ENCODE measurements around the gene TNFSF11. TPM values are rescaled to one million over a fixed set of nuclear protein-coding genes. Genes with fewer than 3 reads are reported as not detected.

Gene TNFSF11
- total RNA-seq, 2 experiments from 2014 or later = 2.5 to 2.6 TPM

DNA sequence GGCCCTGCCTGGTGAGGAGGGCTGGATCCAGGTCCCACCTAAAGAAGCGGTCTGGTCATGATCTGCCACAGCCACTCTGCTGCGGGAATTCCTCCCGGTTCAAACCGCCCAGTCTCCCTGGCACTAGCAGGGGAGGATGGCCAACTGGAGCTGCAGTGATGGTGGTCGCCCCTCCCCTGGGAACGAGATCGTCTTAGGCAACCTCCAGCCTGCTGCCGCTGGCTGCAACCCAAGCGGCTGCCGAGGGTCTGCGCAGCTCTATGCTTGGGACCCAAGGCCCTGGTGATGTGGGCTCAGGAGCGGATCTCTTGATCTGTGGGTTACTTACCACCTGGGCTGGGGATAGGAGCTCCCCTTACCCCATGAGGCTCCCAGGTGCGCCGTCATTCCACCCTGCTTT is 69.1 kb downstream of the TNFSF11 start:
- POLR2A ChIA-PET = no interaction called here
- H3K27me3 Mint-ChIP-seq = peaks cover 9% of the 10 kb centered on the region
- intact Hi-C loops (cut with DNase I, micrococcal nuclease) = no loop called here

DNA sequence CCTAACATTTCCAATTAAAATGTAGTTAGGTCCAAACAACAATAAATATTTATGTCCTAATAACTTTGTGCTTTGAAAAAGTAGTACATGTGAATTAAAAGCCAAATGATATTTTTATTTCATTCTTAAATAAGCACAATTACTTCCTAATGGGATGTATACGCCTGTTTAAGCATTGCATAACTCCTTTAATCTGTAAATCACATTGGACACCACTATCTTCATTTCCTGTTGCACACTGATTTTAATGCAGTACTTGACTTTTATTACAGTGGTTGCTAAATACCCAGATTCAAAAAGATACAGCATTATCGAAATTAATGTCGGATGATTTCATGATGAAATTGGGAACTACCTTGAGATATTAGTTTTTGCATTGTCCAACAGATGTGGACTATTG is 70.9 kb downstream of the TNFSF11 start:
- Mint-ChIP-seq H3K4me3 (no peak overlapping the region), H3K4me1 (no peaks in the 10 kb centered on the region), H3K27ac (no peak overlapping the region), H3K9me3 (ENCODE audit: low read depth) (peaks cover 1% of the 10 kb centered on the region), H3K36me3 (ENCODE audit: low read depth) (no peaks in the 10 kb centered on the region), H3K27me3 (peaks cover 11% of the 10 kb centered on the region)
- POLR2A ChIA-PET = no interaction called here
- ATAC-seq = no peak
- CTCF ChIA-PET = no interaction called here
- intact Hi-C loops (cut with DNase I, micrococcal nuclease) = no loop called here
- no peak for DNase-seq

More for the DNA sequence above, 69.1 kb downstream of the TNFSF11 start:
- H3K27ac Mint-ChIP-seq = no peak overlapping the region
- no peak for DNase-seq
- no peaks in the 10 kb centered on the region for H3K9me3 Mint-ChIP-seq (ENCODE audit: low read depth)
- CTCF ChIA-PET = interaction anchor here (0.6 kb wide), 1 partner anchor 189 kb away, joined by 3 read pairs; no protein-coding TSS in a partner anchor
- ATAC-seq = no peak
- H3K36me3 Mint-ChIP-seq (ENCODE audit: low read depth) = no peaks in the 10 kb centered on the region
- no peaks in the 10 kb centered on the region for H3K4me1 Mint-ChIP-seq
- no peak overlapping the region for H3K4me3 Mint-ChIP-seq

DNA sequence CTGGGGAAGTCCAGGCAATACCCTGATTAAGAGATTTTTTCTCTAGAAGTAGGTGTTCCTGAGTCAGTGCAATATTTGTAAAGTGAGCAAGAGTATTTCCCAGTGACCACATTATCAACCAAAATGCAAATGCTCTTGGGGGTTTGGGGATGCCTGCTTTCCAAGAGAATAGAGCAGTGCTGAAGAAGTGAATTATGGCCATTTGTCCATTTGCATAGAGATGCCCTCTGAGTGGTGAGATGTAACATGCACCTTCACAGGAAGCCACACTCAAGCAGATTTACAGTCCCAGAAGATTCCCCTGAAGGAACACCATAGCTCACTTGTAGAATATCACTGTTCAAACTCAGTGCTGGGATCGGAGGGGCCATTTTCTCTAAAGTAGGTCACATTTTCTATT is 71.8 kb downstream of the TNFSF11 start:
- peaks cover 1% of the 10 kb centered on the region for H3K9me3 Mint-ChIP-seq (ENCODE audit: low read depth)
- H3K27ac Mint-ChIP-seq = no peak overlapping the region
- H3K36me3 Mint-ChIP-seq (ENCODE audit: low read depth) = no peaks in the 10 kb centered on the region
- DNase-seq = no peak
- H3K4me3 Mint-ChIP-seq = no peak overlapping the region
- ChIA-PET CTCF (no interaction called here), POLR2A (no interaction called here)
- intact Hi-C loops (cut with DNase I, micrococcal nuclease) = no loop called here
- H3K27me3 Mint-ChIP-seq = peaks cover 11% of the 10 kb centered on the region
- ATAC-seq = no peak
- H3K4me1 Mint-ChIP-seq = no peaks in the 10 kb centered on the region

DNA sequence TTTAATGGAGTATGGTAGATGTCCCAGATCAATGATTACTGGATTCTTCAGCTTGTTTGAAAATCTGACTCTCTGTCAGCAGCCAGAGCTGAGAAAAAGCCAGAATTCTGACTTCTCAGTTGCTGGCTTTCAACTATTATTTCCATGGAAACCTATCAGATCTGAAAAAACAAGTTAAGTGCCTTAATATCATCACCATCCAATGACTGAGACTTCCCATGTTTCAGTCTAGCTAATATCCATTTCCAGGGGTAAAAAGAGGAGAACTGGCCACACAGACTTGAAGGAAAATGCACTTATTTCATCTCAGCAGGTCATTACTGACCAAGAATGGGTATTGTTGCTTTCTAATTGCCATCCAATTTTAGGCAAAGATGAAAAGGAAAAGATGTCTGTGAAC is 75.2 kb downstream of the TNFSF11 start:
- ChIA-PET POLR2A (no interaction called here), CTCF (interaction anchor here (1.0 kb wide), 1 partner anchor 22 kb away, joined by 3 read pairs; no protein-coding TSS in a partner anchor)
- peaks cover 20% of the 10 kb centered on the region for H3K27me3 Mint-ChIP-seq
- no peaks in the 10 kb centered on the region for H3K4me1 Mint-ChIP-seq
- ATAC-seq (no peak), DNase-seq (no peak)
- no peak overlapping the region for H3K4me3 Mint-ChIP-seq
- no peak overlapping the region for H3K27ac Mint-ChIP-seq
- intact Hi-C loops (cut with DNase I, micrococcal nuclease) = no loop called here
- H3K9me3 Mint-ChIP-seq (ENCODE audit: low read depth) = peaks cover 1% of the 10 kb centered on the region
- no peaks in the 10 kb centered on the region for H3K36me3 Mint-ChIP-seq (ENCODE audit: low read depth)

DNA sequence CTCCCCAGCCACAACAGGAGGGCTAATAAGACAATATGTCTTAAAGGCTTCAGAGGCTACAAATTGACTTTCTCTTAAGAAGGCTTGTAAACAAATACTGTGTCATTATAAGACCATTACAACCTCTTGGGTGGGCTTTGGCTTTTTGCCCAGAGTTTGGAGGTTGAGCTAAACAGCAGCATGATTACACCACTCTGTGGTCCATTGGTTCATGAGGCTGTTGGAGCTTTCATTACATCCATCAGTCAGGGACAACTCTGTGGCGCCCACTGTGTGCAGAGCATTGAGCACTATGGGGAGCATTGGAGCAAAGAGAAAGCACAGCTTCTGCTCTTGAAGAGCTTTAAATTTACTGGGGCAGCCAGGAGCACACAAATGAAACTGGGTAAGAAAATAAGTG is 75.9 kb downstream of the TNFSF11 start:
- no peak overlapping the region for H3K4me3 Mint-ChIP-seq
- CTCF ChIA-PET = no interaction called here
- H3K36me3 Mint-ChIP-seq (ENCODE audit: low read depth) = no peaks in the 10 kb centered on the region
- H3K27me3 Mint-ChIP-seq = peaks cover 20% of the 10 kb centered on the region
- ATAC-seq (no peak), DNase-seq (no peak)
- POLR2A ChIA-PET = no interaction called here
- H3K27ac Mint-ChIP-seq = no peak overlapping the region
- H3K9me3 Mint-ChIP-seq (ENCODE audit: low read depth) = peaks cover 1% of the 10 kb centered on the region
- H3K4me1 Mint-ChIP-seq = no peaks in the 10 kb centered on the region
- intact Hi-C loops (cut with DNase I, micrococcal nuclease) = no loop called here

DNA sequence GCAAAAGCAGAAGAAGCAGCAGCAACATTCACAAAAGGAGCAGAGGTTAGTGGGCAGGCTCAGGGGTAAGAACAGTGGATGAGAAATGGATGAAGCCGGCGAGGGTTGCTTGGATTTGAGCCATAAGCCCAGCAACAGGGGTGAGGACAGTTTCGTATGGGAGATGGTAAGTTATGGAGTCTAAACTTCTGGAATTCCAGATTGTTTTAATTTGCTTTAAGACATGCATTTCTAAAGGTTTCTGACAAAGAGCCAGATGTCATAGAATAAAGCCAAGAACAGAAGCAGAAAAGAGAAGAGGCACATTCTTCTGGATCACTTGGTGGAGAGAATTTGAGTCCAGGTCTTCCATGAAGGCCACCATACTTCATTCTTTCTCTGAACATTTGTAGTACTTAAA is 76.6 kb downstream of the TNFSF11 start:
- DNase-seq = no peak
- Mint-ChIP-seq H3K27me3 (peaks cover 22% of the 10 kb centered on the region), H3K36me3 (ENCODE audit: low read depth) (no peaks in the 10 kb centered on the region), H3K9me3 (ENCODE audit: low read depth) (peaks cover 1% of the 10 kb centered on the region), H3K4me1 (no peaks in the 10 kb centered on the region), H3K27ac (no peak overlapping the region), H3K4me3 (no peak overlapping the region)
- ATAC-seq = no peak
- POLR2A ChIA-PET = no interaction called here
- CTCF ChIA-PET = no interaction called here
- intact Hi-C loops (cut with DNase I, micrococcal nuclease) = no loop called here

DNA sequence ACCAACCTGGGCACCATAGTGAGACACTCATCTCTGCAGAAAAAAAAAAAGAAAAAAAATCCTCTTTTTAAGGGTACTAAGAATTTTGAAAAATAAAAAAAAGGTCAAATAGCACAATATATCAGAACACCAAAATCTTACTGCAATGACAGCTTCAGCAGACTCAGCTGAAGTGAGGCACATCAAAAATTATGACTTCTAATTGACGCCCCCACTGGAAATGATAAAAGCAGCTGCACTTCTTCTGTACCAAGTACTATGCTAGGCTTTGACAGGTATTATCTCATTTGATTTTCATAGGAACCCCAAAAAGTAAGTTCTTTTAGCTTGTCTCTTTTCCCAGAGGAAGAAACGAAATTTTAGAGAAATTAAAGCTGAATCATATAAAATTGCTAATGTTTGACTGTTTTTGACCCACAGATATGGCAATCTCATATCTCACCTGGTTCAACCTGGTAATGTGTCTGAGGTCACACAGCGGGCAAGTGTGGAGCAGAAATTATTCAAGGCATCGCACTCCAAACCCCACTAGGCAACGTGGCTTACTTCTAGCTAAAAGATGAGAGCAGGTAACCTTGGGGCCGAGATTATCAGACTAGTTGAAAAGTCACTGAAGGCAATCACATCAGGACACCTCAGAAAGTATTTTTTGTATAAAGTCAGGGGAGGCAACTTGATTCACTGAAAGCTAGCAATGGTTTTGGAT is 78.1 kb downstream of the TNFSF11 start:
- peaks cover 24% of the 10 kb centered on the region for H3K27me3 Mint-ChIP-seq
- no peak for DNase-seq
- H3K4me1 Mint-ChIP-seq = no peaks in the 10 kb centered on the region
- H3K9me3 Mint-ChIP-seq (ENCODE audit: low read depth) = peaks cover 1% of the 10 kb centered on the region
- no peak overlapping the region for H3K4me3 Mint-ChIP-seq
- H3K27ac Mint-ChIP-seq = no peak overlapping the region
- intact Hi-C loops (cut with DNase I, micrococcal nuclease) = no loop called here
- no peaks in the 10 kb centered on the region for H3K36me3 Mint-ChIP-seq (ENCODE audit: low read depth)
- ChIA-PET POLR2A (no interaction called here), CTCF (interaction anchor here (0.7 to 2.1 kb wide), 3 partner anchors 12 to 164 kb away, joined by 3 to 7 read pairs (median 3); no protein-coding TSS in a partner anchor)
- ATAC-seq = no peak

DNA sequence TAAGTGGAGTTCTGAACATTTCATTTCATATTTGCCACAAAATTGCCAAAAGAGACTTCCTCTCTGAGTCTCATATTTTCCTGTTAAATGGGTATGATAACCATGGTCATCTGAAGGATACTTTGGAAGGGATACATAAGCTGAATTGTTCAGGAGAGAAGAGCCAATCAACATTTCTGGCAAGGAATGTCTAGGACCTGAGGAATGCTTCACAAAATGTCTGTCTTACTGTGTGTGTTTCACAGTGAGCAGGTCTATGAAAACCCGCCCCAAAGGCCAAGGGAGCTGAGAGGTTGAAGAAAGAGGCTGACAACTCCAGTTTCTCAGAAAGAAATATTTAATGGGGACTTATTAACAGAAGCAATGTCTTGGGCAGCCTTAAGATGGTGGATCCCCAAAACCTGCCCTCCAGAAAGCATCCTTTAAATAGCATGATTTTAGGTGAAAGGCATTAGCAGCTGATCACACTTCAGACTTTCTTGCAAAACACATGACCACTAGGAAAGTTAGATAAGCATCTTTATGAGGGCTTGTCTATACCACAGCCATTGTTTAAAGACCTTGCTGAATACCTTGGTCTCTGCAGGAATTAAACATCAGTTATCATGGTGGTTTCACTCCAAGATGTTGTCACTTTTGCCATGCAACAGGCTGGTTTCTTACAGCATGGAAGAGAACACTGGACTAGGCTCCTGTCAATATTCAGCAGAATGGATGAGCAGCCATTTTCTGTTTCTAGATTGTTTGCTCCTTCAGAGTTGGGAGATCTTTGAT is 78.9 kb downstream of the TNFSF11 start:
- intact Hi-C loops (cut with DNase I, micrococcal nuclease) = no loop called here
- POLR2A ChIA-PET = no interaction called here
- H3K27ac Mint-ChIP-seq = no peak overlapping the region

DNA sequence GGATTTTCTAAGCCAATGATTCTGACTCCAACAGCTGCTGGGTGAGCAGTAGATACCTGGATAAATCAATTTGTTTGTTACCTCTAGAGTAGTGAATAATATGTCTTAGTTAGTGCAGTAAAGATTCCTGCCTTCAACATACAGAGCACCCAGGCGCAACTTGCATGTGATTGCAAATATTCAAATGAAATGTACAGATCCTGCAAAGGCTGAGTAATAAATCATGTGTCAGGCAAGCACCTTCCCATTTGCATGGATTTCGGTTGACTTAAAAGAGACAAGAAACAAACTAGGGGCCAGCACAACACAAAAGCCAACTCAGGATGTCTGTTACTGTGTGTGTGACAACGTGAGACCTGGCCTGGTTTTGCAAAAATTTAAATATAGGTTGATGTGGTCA is 79.7 kb downstream of the TNFSF11 start:
- no peaks in the 10 kb centered on the region for H3K9me3 Mint-ChIP-seq (ENCODE audit: low read depth)
- ChIA-PET POLR2A (no interaction called here), CTCF (interaction anchor here (0.6 to 2.1 kb wide), 2 partner anchors 10 to 704 kb away, joined by 4 to 7 read pairs; no protein-coding TSS in a partner anchor)
- no peak for ATAC-seq
- DNase-seq = no peak
- no peak overlapping the region for H3K27ac Mint-ChIP-seq
- no peak overlapping the region for H3K4me3 Mint-ChIP-seq
- peaks cover 34% of the 10 kb centered on the region for H3K27me3 Mint-ChIP-seq
- no peaks in the 10 kb centered on the region for H3K36me3 Mint-ChIP-seq (ENCODE audit: low read depth)
- intact Hi-C loops (cut with DNase I, micrococcal nuclease) = no loop called here
- no peaks in the 10 kb centered on the region for H3K4me1 Mint-ChIP-seq

More for the DNA sequence above, 78.9 kb downstream of the TNFSF11 start:
- CTCF ChIA-PET = interaction anchor here (0.6 to 2.1 kb wide), 3 partner anchors 11 to 1060 kb away, joined by 3 to 7 read pairs (median 4); no protein-coding TSS in a partner anchor
- Mint-ChIP-seq H3K36me3 (ENCODE audit: low read depth) (no peaks in the 10 kb centered on the region), H3K27me3 (peaks cover 29% of the 10 kb centered on the region), H3K4me3 (no peak overlapping the region), H3K4me1 (no peaks in the 10 kb centered on the region), H3K9me3 (ENCODE audit: low read depth) (peaks cover 1% of the 10 kb centered on the region)
- ATAC-seq (no peak), DNase-seq (no peak)

DNA sequence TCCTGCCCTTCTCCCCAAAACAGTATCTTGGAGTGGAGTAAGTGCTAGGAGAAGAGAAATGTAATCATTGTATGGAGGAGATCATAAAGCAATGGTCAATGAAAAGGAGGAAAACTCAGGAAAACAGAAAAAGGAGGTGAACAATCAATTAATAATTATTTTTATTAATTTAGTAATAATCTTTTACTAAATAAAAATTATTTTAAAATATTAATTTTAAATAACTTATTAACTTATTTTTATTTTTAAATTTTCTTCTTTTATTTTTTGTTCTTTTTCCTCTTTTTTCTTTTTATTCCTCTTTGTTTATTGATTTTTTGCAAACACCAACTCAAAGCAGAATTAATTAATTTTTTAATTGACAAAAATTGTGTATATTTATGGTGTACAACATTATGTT is 80.3 kb downstream of the TNFSF11 start:
- ChIA-PET POLR2A (no interaction called here), CTCF (no interaction called here)
- Mint-ChIP-seq H3K4me3 (no peak overlapping the region), H3K9me3 (ENCODE audit: low read depth) (no peaks in the 10 kb centered on the region), H3K27ac (no peak overlapping the region), H3K36me3 (ENCODE audit: low read depth) (no peaks in the 10 kb centered on the region), H3K4me1 (no peaks in the 10 kb centered on the region), H3K27me3 (peaks cover 36% of the 10 kb centered on the region)
- ATAC-seq = no peak
- intact Hi-C loops (cut with DNase I, micrococcal nuclease) = no loop called here
- no peak for DNase-seq

DNA sequence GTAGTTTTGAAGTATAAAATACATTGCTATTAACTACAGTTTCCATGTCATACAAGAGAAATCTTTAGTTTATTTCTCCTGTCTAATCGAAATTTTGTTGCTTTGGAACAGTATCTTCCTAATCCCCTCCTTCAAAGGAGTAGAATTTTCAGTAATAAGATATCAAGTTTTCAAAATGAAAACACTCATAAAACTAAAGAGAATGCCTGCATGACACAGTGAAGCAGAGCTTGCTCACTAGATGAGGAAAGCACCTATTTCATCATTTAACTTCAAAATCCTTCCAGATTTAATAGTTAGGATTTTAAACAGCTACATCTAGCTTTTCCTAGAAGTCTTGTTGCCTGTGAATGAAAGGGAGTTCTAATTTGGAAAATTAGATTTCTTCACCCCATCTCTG is 80.8 kb downstream of the TNFSF11 start:
- Mint-ChIP-seq H3K4me1 (no peaks in the 10 kb centered on the region), H3K27me3 (peaks cover 37% of the 10 kb centered on the region), H3K27ac (no peak overlapping the region)

DNA sequence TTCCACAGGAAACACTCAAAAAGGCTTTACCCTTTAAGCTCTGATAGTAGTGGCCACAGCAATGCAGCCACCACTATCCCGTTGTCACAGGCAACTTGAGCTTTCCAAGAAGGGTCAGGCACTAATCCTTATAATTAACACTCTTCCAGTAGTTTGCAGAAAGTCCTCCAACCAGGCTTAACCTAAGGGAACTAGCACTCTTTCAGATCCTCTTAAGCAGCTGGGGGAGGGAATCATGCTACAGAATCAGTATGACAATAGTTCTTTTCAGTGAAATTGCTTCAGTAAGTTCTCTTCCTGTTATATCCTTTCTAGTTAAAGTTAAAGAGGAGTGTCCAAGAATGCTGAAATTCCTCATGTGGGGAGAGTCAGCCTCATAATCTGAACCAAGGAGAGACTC is 82.2 kb downstream of the TNFSF11 start:
- Mint-ChIP-seq H3K36me3 (ENCODE audit: low read depth) (no peaks in the 10 kb centered on the region), H3K27me3 (peaks cover 39% of the 10 kb centered on the region), H3K4me3 (no peak overlapping the region), H3K9me3 (ENCODE audit: low read depth) (no peaks in the 10 kb centered on the region), H3K4me1 (no peaks in the 10 kb centered on the region), H3K27ac (no peak overlapping the region)
- DNase-seq = no peak
- intact Hi-C loops (cut with DNase I, micrococcal nuclease) = no loop called here
- ATAC-seq = no peak
- ChIA-PET CTCF (no interaction called here), POLR2A (no interaction called here)

More for the DNA sequence above, 80.8 kb downstream of the TNFSF11 start:
- ATAC-seq (no peak), DNase-seq (no peak)
- POLR2A ChIA-PET = no interaction called here
- H3K36me3 Mint-ChIP-seq (ENCODE audit: low read depth) = no peaks in the 10 kb centered on the region
- CTCF ChIA-PET = no interaction called here
- intact Hi-C loops (cut with DNase I, micrococcal nuclease) = no loop called here
- H3K9me3 Mint-ChIP-seq (ENCODE audit: low read depth) = no peaks in the 10 kb centered on the region
- no peak overlapping the region for H3K4me3 Mint-ChIP-seq
